ENCODE results near the gene CTXN3.

The CTXN3 gene

GRCh38 chr5:127612441-127613141 lies 36.3 kb upstream of the CTXN3 start:
- no peaks in the 10 kb centered on the region for H3K9me3 ChIP-seq (ENCODE audit: control insufficient read depth in 2 of 2, low read length in 2 of 2)
- no peak overlapping the region for H3K9ac ChIP-seq (ENCODE audit: low read depth in 1 of 2, low read length in 2 of 2)
- no peak overlapping the region for H3K27ac ChIP-seq (ENCODE audit: low read depth in 2 of 2, low read length in 2 of 2)
- no peaks in the 10 kb centered on the region for H3K27me3 ChIP-seq (ENCODE audit: control insufficient read depth in 2 of 2, insufficient read depth in 2 of 2, low read length in 2 of 2)
- H3K4me1 ChIP-seq (ENCODE audit: control insufficient read depth in 2 of 2, insufficient read depth in 2 of 2, low read length in 2 of 2), result no peaks in the 10 kb centered on the region
- H3K36me3 ChIP-seq (ENCODE audit: control insufficient read depth in 2 of 2, insufficient read depth in 2 of 2, low read length in 2 of 2), result no peaks in the 10 kb centered on the region
- no peak overlapping the region for H3K4me3 ChIP-seq (ENCODE audit: low read length in 2 of 2)

DNA sequence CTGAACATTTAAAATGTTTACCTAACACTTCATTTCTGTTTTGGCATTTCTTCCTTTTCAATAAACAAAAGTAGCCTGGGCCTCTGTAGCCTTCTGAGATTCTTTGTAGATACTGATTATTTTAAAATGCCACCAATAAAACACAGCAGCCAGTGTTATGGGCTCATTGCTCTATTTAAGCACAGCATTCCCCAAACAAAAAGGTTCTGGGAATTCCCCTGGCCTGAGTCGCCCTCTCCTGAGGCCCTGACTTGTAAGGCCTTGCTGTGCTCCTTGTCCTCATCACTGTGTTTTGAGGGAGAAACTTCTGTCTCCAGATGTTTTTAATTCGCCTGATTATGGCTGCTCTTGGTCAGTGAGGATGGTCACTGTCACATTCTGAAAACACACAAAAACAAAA lies 33.0 kb upstream of the CTXN3 start:
- no peaks in the 10 kb centered on the region for H3K4me1 ChIP-seq (ENCODE audit: control insufficient read depth in 2 of 2, insufficient read depth in 2 of 2, low read length in 2 of 2)
- no peak overlapping the region for H3K9ac ChIP-seq (ENCODE audit: low read depth in 1 of 2, low read length in 2 of 2)
- no peaks in the 10 kb centered on the region for H3K9me3 ChIP-seq (ENCODE audit: control insufficient read depth in 2 of 2, low read length in 2 of 2)
- H3K36me3 ChIP-seq (ENCODE audit: control insufficient read depth in 2 of 2, insufficient read depth in 2 of 2, low read length in 2 of 2), result no peaks in the 10 kb centered on the region
- H3K4me3 ChIP-seq (ENCODE audit: low read length in 2 of 2), result no peak overlapping the region
- H3K27ac ChIP-seq (ENCODE audit: low read depth in 2 of 2, low read length in 2 of 2), result no peak overlapping the region
- H3K27me3 ChIP-seq (ENCODE audit: control insufficient read depth in 2 of 2, insufficient read depth in 2 of 2, low read length in 2 of 2), result no peaks in the 10 kb centered on the region

- H3K4me1 ChIP-seq (ENCODE audit: control insufficient read depth in 2 of 2, insufficient read depth in 2 of 2, low read length in 2 of 2), result no peaks in the 10 kb centered on the region
- H3K9ac ChIP-seq (ENCODE audit: low read depth in 1 of 2, low read length in 2 of 2), result no peak overlapping the region
- no peak overlapping the region for H3K4me3 ChIP-seq (ENCODE audit: low read length in 2 of 2)
- H3K27ac ChIP-seq (ENCODE audit: low read depth in 2 of 2, low read length in 2 of 2), result no peak overlapping the region
- H3K27me3 ChIP-seq (ENCODE audit: control insufficient read depth in 2 of 2, insufficient read depth in 2 of 2, low read length in 2 of 2), result no peaks in the 10 kb centered on the region
- no peaks in the 10 kb centered on the region for H3K36me3 ChIP-seq (ENCODE audit: control insufficient read depth in 2 of 2, insufficient read depth in 2 of 2, low read length in 2 of 2)
- H3K9me3 ChIP-seq (ENCODE audit: control insufficient read depth in 2 of 2, low read length in 2 of 2), result no peaks in the 10 kb centered on the region
These were observed 28.9 kb upstream of the CTXN3 start for GRCh38 chr5:127619908-127620479.

DNA sequence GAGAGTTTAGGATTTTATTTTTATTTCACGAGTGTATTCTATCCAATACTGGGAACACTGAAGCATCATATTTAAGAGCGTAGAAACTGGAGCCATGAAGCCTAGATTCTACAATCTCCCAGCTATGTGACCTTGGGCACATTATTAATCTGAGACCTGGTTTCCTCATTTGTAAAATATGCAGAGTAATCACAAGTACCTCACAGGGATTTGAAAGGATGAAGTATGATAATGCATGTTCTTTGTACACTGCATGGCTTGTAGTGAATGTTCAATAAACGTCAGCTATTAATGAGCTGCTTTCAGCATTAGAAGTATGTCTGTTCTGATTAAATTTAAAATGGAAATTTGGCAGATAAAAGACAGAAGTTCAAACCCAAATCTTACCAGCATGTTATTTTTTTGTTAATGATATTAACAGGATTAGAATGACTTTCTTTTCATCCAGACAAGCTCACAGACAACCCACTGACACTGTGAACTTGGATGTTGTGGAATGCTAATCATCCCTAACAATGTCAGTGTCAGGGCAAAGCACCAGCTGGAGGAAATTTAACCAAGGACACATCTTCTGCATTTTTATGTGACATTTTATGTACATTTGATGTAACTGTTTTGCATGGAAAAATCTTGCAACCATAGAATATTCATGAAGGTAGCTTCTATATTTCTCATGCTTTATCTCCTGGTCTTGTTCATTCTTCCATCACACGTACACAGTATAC lies 27.1 kb upstream of the CTXN3 start:
- Histone ChIP-seq H3K27me3 (ENCODE audit: control insufficient read depth in 2 of 2, insufficient read depth in 2 of 2, low read length in 2 of 2) (no peaks in the 10 kb centered on the region), H3K27ac (ENCODE audit: low read depth in 2 of 2, low read length in 2 of 2) (no peak overlapping the region), H3K9ac (ENCODE audit: low read depth in 1 of 2, low read length in 2 of 2) (no peak overlapping the region), H3K9me3 (ENCODE audit: control insufficient read depth in 2 of 2, low read length in 2 of 2) (no peaks in the 10 kb centered on the region), H3K4me3 (ENCODE audit: low read length in 2 of 2) (no peak overlapping the region), H3K36me3 (ENCODE audit: control insufficient read depth in 2 of 2, insufficient read depth in 2 of 2, low read length in 2 of 2) (no peaks in the 10 kb centered on the region), H3K4me1 (ENCODE audit: control insufficient read depth in 2 of 2, insufficient read depth in 2 of 2, low read length in 2 of 2) (no peaks in the 10 kb centered on the region)

GRCh38 chr5:127634007-127634406 lies 14.9 kb upstream of the CTXN3 start:
- H3K36me3 ChIP-seq (ENCODE audit: control insufficient read depth in 2 of 2, insufficient read depth in 2 of 2, low read length in 2 of 2), result no peaks in the 10 kb centered on the region
- H3K27me3 ChIP-seq (ENCODE audit: control insufficient read depth in 2 of 2, insufficient read depth in 2 of 2, low read length in 2 of 2), result no peaks in the 10 kb centered on the region
- no peak overlapping the region for H3K27ac ChIP-seq (ENCODE audit: low read depth in 2 of 2, low read length in 2 of 2)
- H3K4me3 ChIP-seq (ENCODE audit: low read length in 2 of 2), result no peak overlapping the region
- no peaks in the 10 kb centered on the region for H3K4me1 ChIP-seq (ENCODE audit: control insufficient read depth in 2 of 2, insufficient read depth in 2 of 2, low read length in 2 of 2)
- H3K9ac ChIP-seq (ENCODE audit: low read depth in 1 of 2, low read length in 2 of 2), result no peak overlapping the region
- H3K9me3 ChIP-seq (ENCODE audit: control insufficient read depth in 2 of 2, low read length in 2 of 2), result no peaks in the 10 kb centered on the region

GRCh38 chr5:127639828-127640227 lies 9.1 kb upstream of the CTXN3 start:
- H3K36me3 ChIP-seq (ENCODE audit: control insufficient read depth in 2 of 2, insufficient read depth in 2 of 2, low read length in 2 of 2), result no peaks in the 10 kb centered on the region
- no peaks in the 10 kb centered on the region for H3K9me3 ChIP-seq (ENCODE audit: control insufficient read depth in 2 of 2, low read length in 2 of 2)
- no peaks in the 10 kb centered on the region for H3K4me1 ChIP-seq (ENCODE audit: control insufficient read depth in 2 of 2, insufficient read depth in 2 of 2, low read length in 2 of 2)
- no peak overlapping the region for H3K4me3 ChIP-seq (ENCODE audit: low read length in 2 of 2)
- H3K27me3 ChIP-seq (ENCODE audit: control insufficient read depth in 2 of 2, insufficient read depth in 2 of 2, low read length in 2 of 2), result no peaks in the 10 kb centered on the region
- H3K9ac ChIP-seq (ENCODE audit: low read depth in 1 of 2, low read length in 2 of 2), result no peak overlapping the region
- H3K27ac ChIP-seq (ENCODE audit: low read depth in 2 of 2, low read length in 2 of 2), result no peak overlapping the region

DNA sequence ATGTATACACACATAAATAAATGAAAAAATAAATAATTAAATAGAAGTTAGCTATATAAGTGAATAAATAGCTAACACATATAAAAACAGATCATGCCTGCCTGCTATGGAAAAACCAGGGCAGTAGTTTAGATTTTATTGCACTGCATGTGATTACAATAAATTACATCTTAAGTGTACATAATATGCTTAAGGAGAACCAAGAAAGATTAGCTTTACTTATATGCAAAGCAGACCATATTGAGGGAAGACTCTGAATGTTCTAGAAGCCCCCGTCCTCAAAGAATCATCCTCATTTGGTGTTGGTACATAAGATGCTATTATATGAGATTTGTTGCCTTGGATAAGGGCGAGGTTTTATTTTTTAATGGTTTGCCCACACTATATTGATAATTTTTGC lies 5.9 kb upstream of the CTXN3 start:
- Histone ChIP-seq H3K4me3 (ENCODE audit: low read length in 2 of 2) (no peak overlapping the region), H3K36me3 (ENCODE audit: control insufficient read depth in 2 of 2, insufficient read depth in 2 of 2, low read length in 2 of 2) (no peaks in the 10 kb centered on the region), H3K4me1 (ENCODE audit: control insufficient read depth in 2 of 2, insufficient read depth in 2 of 2, low read length in 2 of 2) (no peaks in the 10 kb centered on the region), H3K9ac (ENCODE audit: low read depth in 1 of 2, low read length in 2 of 2) (no peak overlapping the region), H3K27me3 (ENCODE audit: control insufficient read depth in 2 of 2, insufficient read depth in 2 of 2, low read length in 2 of 2) (no peaks in the 10 kb centered on the region), H3K27ac (ENCODE audit: low read depth in 2 of 2, low read length in 2 of 2) (no peak overlapping the region), H3K9me3 (ENCODE audit: control insufficient read depth in 2 of 2, low read length in 2 of 2) (no peaks in the 10 kb centered on the region)

DNA sequence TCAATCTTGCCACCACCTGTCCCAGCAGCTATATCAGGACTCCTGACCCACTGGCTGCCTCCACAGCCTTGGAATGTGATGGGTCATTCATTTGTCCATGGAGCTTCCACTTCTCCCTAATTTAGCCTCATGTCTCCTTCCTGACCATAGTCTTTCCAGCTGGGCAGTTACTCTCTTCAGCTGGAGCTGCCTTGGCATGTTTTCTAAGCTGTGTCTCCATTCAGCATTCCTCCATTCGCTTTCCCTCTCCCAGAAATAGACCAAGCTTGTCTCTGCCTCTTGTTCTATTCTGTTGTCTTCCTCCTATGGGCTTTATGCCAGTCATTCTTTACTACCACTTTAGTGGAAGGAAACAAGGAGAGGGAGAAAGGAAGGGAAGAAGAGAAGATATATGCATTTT lies 5.3 kb upstream of the CTXN3 start:
- no peaks in the 10 kb centered on the region for H3K4me1 ChIP-seq (ENCODE audit: control insufficient read depth in 2 of 2, insufficient read depth in 2 of 2, low read length in 2 of 2)
- H3K36me3 ChIP-seq (ENCODE audit: control insufficient read depth in 2 of 2, insufficient read depth in 2 of 2, low read length in 2 of 2), result no peaks in the 10 kb centered on the region
- H3K27me3 ChIP-seq (ENCODE audit: control insufficient read depth in 2 of 2, insufficient read depth in 2 of 2, low read length in 2 of 2), result no peaks in the 10 kb centered on the region
- no peak overlapping the region for H3K4me3 ChIP-seq (ENCODE audit: low read length in 2 of 2)
- H3K9ac ChIP-seq (ENCODE audit: low read depth in 1 of 2, low read length in 2 of 2), result no peak overlapping the region
- H3K9me3 ChIP-seq (ENCODE audit: control insufficient read depth in 2 of 2, low read length in 2 of 2), result no peaks in the 10 kb centered on the region
- no peak overlapping the region for H3K27ac ChIP-seq (ENCODE audit: low read depth in 2 of 2, low read length in 2 of 2)

DNA sequence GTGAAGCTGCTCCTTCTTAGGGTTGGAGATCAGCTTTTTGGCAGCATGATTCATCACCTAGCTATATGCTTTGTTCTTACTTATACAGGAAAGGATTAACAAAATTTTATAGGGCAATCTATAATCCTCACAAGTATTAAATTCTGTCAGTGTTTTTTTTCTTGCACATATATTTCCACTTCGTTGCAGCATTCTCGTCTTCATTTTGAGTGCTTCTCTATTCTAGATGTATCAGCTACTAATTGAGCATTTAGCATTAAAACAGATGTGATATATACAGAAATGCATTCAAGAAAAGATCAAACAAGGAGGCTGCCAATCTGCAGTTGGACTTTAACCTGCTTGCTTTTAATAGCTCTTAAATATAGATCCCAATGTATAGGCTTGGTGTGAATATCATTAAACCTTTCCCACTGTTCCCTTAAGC lies 3.6 kb upstream of the CTXN3 start:
- Histone ChIP-seq H3K36me3 (ENCODE audit: control insufficient read depth in 2 of 2, insufficient read depth in 2 of 2, low read length in 2 of 2) (no peaks in the 10 kb centered on the region), H3K27me3 (ENCODE audit: control insufficient read depth in 2 of 2, insufficient read depth in 2 of 2, low read length in 2 of 2) (no peaks in the 10 kb centered on the region), H3K9ac (ENCODE audit: low read depth in 1 of 2, low read length in 2 of 2) (no peak overlapping the region), H3K4me1 (ENCODE audit: control insufficient read depth in 2 of 2, insufficient read depth in 2 of 2, low read length in 2 of 2) (no peaks in the 10 kb centered on the region), H3K4me3 (ENCODE audit: low read length in 2 of 2) (no peak overlapping the region), H3K27ac (ENCODE audit: low read depth in 2 of 2, low read length in 2 of 2) (no peak overlapping the region), H3K9me3 (ENCODE audit: control insufficient read depth in 2 of 2, low read length in 2 of 2) (no peaks in the 10 kb centered on the region)

- H3K4me3 ChIP-seq (ENCODE audit: low read length in 2 of 2), result no peak overlapping the region
- H3K9me3 ChIP-seq (ENCODE audit: control insufficient read depth in 2 of 2, low read length in 2 of 2), result no peaks in the 10 kb centered on the region
- no peak overlapping the region for H3K9ac ChIP-seq (ENCODE audit: low read depth in 1 of 2, low read length in 2 of 2)
- no peaks in the 10 kb centered on the region for H3K36me3 ChIP-seq (ENCODE audit: control insufficient read depth in 2 of 2, insufficient read depth in 2 of 2, low read length in 2 of 2)
- no peaks in the 10 kb centered on the region for H3K27me3 ChIP-seq (ENCODE audit: control insufficient read depth in 2 of 2, insufficient read depth in 2 of 2, low read length in 2 of 2)
- no peaks in the 10 kb centered on the region for H3K4me1 ChIP-seq (ENCODE audit: control insufficient read depth in 2 of 2, insufficient read depth in 2 of 2, low read length in 2 of 2)
- H3K27ac ChIP-seq (ENCODE audit: low read depth in 2 of 2, low read length in 2 of 2), result no peak overlapping the region
These were observed 1.4 kb upstream of the CTXN3 start for GRCh38 chr5:127647361-127647958.

Data from mucosa of rectum (tissue), 2 donors.